Osteoblast (primary cell): ENCODE data around the gene ECE2. TPM values are rescaled to one million over a fixed set of nuclear protein-coding genes. Genes with fewer than 3 reads are reported as not detected.

Source experiments
- DNase-seq: peaks from one replicate; pipeline ENCODE4 v3.0.0; 2011; ENCODE audit warnings: low spot score, mixed read lengths; ENCODE audit not compliant: insufficient read length; ENCODE audit errors: missing footprints
- H2AFZ ChIP-seq: 2 replicates; pipeline ENCODE4 v1.6.0; 2011; ENCODE audit warnings: mild to moderate bottlenecking, low read length
- H3K27ac ChIP-seq: 2 replicates; pipeline ENCODE4 v1.5.1; 2011; ENCODE audit warnings: mild to moderate bottlenecking, low read depth, low read length, moderate library complexity
- H3K27me3 ChIP-seq: 2 replicates; pipeline ENCODE4 v1.6.0; 2012; ENCODE audit warnings: mild to moderate bottlenecking, control low read depth, inconsistent platforms, low read length, moderate library complexity; ENCODE audit not compliant: insufficient read depth
- H3K36me3 ChIP-seq: 2 replicates; pipeline ENCODE4 v1.5.1; 2011; ENCODE audit warnings: mild to moderate bottlenecking, low read length, control low read depth, moderate library complexity; ENCODE audit not compliant: insufficient read depth
- H3K4me1 ChIP-seq: 2 replicates; pipeline ENCODE4 v1.5.1; 2011; ENCODE audit warnings: mild to moderate bottlenecking, low read length, control low read depth, moderate library complexity; ENCODE audit not compliant: insufficient read depth
- H3K4me2 ChIP-seq: 2 replicates; pipeline ENCODE4 v1.6.0; 2011; ENCODE audit warnings: mild to moderate bottlenecking, low read length; ENCODE audit not compliant: insufficient read depth
- H3K4me3 ChIP-seq: fragments of 200-600 bp; sonication (generic); 3 replicates; pipeline ENCODE4 v1.5.1; 2012; ENCODE audit warnings: mild to moderate bottlenecking, low read length, inconsistent platforms; ENCODE audit not compliant: insufficient read depth
- H3K79me2 ChIP-seq: 2 replicates; pipeline ENCODE4 v1.6.0; 2012; ENCODE audit warnings: mild to moderate bottlenecking, low read length, control low read depth, inconsistent platforms; ENCODE audit not compliant: insufficient read depth
- H3K9me3 ChIP-seq: 2 replicates; pipeline ENCODE4 v1.5.1; 2011; ENCODE audit warnings: low read depth, low read length, control low read depth
- H4K20me1 ChIP-seq: 2 replicates; pipeline ENCODE4 v1.6.0; 2012; ENCODE audit warnings: mild to moderate bottlenecking, low read length, control low read depth; ENCODE audit not compliant: insufficient read depth
- total RNA-seq: library from RNA; depleted of rRNA; stranded (reverse); fragments of >200 nt; gene quantifications from 2 replicates; pipeline ENCODE4 v1.2.3, GENCODE V29; 2012
- TF ChIP-seq, protein P1 (sequence below): IDR thresholded peaks from 2 replicates; pipeline ENCODE4 v1.5.1; 2011; ENCODE audit warnings: mild to moderate bottlenecking, low read depth, low read length, moderate library complexity; ENCODE audit errors: extremely low read depth

Gene ECE2
- total RNA-seq, 1 donor = not detected

DNA sequence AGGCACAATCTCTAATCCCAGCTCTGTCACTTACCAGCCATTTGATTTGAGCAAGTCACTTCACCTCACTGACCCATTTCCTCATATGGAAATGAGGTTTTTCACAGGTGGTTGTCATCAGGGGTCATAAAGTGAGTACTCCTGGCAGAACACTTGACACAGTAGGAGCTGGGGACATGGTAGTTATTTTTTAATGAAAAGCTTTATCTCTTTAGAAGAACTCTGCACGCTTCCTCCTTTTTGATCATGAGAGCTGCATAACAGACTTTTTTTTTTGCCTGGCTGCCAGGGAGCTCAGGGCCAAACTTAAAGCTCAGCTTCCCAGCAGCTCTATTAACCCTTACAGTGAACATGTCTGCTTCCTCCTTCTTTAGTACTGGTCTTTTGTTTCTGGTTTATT is 38.0 kb upstream of the ECE2 start:
- DNase-seq = peak; percentile 42
- Histone ChIP-seq H4K20me1 (peaks cover 20% of the 10 kb centered on the region), H3K9me3 (no peaks in the 10 kb centered on the region), H3K4me1 (no peaks in the 10 kb centered on the region), H3K79me2 (no peaks in the 10 kb centered on the region), H3K27ac (no peak overlapping the region), H3K27me3 (peaks cover 6% of the 10 kb centered on the region), H3K36me3 (peaks cover 8% of the 10 kb centered on the region), H2AFZ (no peak overlapping the region), H3K4me2 (no peak overlapping the region), H3K4me3 (no peak overlapping the region)
- TF ChIP-seq, protein P1, sequence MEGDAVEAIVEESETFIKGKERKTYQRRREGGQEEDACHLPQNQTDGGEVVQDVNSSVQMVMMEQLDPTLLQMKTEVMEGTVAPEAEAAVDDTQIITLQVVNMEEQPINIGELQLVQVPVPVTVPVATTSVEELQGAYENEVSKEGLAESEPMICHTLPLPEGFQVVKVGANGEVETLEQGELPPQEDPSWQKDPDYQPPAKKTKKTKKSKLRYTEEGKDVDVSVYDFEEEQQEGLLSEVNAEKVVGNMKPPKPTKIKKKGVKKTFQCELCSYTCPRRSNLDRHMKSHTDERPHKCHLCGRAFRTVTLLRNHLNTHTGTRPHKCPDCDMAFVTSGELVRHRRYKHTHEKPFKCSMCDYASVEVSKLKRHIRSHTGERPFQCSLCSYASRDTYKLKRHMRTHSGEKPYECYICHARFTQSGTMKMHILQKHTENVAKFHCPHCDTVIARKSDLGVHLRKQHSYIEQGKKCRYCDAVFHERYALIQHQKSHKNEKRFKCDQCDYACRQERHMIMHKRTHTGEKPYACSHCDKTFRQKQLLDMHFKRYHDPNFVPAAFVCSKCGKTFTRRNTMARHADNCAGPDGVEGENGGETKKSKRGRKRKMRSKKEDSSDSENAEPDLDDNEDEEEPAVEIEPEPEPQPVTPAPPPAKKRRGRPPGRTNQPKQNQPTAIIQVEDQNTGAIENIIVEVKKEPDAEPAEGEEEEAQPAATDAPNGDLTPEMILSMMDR = no peak

DNA sequence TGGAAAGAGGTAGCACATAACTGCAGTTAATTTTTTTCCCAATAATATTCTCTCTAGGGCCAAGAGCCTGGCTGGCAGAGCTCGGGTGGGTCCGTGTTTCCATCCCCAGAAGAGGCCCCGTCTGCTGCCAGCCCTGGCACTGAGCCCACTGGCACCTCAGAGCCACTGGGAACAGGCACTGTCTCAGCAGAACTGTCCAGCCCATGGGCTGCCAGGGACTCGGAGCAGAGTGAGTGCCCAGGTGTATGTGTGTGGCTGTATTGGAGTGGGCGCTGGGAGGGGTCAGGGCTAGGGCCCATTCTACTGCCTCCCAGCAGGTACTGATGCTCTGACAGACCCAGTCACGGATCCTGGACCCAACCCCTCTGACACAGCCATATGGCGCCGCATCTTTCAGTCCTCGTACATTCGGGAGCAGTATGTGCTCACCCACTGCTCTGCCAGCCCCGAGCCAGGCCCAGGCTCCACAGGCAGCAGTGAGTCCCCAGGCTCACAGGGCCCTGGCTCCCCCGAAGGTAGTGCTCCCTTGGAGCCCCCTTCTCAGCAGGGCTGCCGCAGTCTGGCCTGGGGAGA is 37.5 kb upstream of the ECE2 start:
- Histone ChIP-seq H4K20me1 (peaks cover 26% of the 10 kb centered on the region), H3K4me2 (no peak overlapping the region), H3K79me2 (no peaks in the 10 kb centered on the region), H2AFZ (no peak overlapping the region), H3K4me3 (no peak overlapping the region), H3K27me3 (peaks cover 3% of the 10 kb centered on the region), H3K27ac (no peak overlapping the region), H3K36me3 (peaks cover 12% of the 10 kb centered on the region), H3K9me3 (no peaks in the 10 kb centered on the region), H3K4me1 (no peaks in the 10 kb centered on the region)
- peak; percentile 73 for DNase-seq
- TF ChIP-seq, protein P1 = no peak

DNA sequence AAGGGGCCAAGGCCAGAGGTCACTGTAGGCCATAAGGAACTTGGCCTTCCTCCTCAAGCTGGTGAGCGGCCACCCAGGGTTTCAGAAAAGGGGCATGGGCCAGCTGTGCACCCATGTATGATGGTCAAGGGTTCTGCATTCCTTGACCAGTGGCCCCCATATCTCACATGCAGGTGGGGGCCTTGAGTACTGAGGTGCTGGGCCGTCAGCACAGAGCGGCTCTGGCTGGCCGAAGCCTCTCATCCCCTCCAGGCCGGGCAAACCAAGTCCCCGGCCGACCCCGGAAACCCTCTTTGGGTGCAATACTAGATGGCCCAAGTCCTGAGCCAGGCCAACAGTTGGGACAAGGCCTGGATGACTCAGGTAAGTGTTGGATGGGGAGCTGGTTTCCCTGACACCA is 36.6 kb upstream of the ECE2 start:
- Histone ChIP-seq H3K27me3 (peaks cover under 1% of the 10 kb centered on the region), H2AFZ (no peak overlapping the region), H3K79me2 (no peaks in the 10 kb centered on the region), H4K20me1 (peaks cover 29% of the 10 kb centered on the region), H3K9me3 (no peaks in the 10 kb centered on the region), H3K4me2 (no peak overlapping the region), H3K4me3 (no peak overlapping the region), H3K4me1 (no peaks in the 10 kb centered on the region), H3K36me3 (peaks cover 18% of the 10 kb centered on the region), H3K27ac (no peak overlapping the region)
- peak; percentile 29 for DNase-seq
- TF ChIP-seq, protein P1 = no peak

DNA sequence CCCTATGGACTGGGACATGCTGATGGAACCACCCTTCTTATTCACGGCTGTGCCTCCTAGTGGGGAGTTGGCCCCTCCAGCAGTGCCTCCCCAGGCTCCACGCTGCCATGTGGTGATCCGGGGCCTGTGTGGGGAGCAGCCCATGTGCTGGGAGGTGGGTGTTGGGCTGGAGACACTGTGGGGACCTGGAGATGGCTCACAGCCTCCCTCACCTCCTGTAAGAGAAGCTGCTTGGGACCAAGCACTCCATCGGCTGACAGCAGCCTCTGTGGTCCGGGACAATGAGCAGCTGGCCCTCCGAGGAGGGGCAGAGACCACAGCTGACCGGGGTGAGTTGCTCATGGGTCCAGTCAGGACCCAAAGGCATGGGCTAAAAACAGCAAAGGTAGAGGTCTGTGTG is 36.1 kb upstream of the ECE2 start:
- H3K36me3 ChIP-seq = peaks cover 23% of the 10 kb centered on the region
- no peak overlapping the region for H3K27ac ChIP-seq
- no peak overlapping the region for H2AFZ ChIP-seq
- no peak overlapping the region for H3K4me3 ChIP-seq
- H4K20me1 ChIP-seq = peaks cover 29% of the 10 kb centered on the region
- H3K4me2 ChIP-seq = no peak overlapping the region
- H3K27me3 ChIP-seq = no peaks in the 10 kb centered on the region
- TF ChIP-seq, protein P1 = no peak
- peak; percentile 66 for DNase-seq
- H3K9me3 ChIP-seq = no peaks in the 10 kb centered on the region
- H3K79me2 ChIP-seq = no peaks in the 10 kb centered on the region
- no peaks in the 10 kb centered on the region for H3K4me1 ChIP-seq
